HEK293 (cell line): Measurements from ENCODE around the gene SMS.

Source experiments
- CTCF ChIA-PET: fragments of 350-600 bp; formaldehyde crosslinking; extraction: SDS; loops from one replicate; lab custom pipeline; 2021; ENCODE audit warnings: antibody characterized with exemption; lab: Yijun Ruan, JAX
- POLR2A ChIA-PET: fragments of 300-600 bp; formaldehyde crosslinking; extraction: SDS; loops from one replicate; lab custom pipeline; 2020; ENCODE audit warnings: antibody characterized with exemption, inconsistent platforms; lab: Yijun Ruan, JAX
- H3K27ac ChIP-seq: fragments of 200-500 bp; sonication (Bioruptor generic); 2 replicates; pipeline ENCODE4 v1.5.1; 2014; ENCODE audit warnings: low read depth, low read length, control low read depth, inconsistent platforms; ENCODE audit errors: extremely low read depth
- H3K36me3 ChIP-seq, 2 experiments: fragments of 200-500 bp in 1 of 2; sonication (Bioruptor generic) in 1 of 2; 1 replicate in 1 of 2; 2 replicates in 1 of 2; pipeline ENCODE4 v1.5.1; 2014 to 2017; ENCODE audit warnings: inconsistent platforms in 2 of 2, low read length in 2 of 2; ENCODE audit not compliant: control insufficient read depth in 2 of 2, insufficient read depth in 1 of 2
- H3K4me1 ChIP-seq: fragments of 200-500 bp; sonication (Bioruptor generic); 2 replicates; pipeline ENCODE4 v1.5.1; 2014; ENCODE audit warnings: mild to moderate bottlenecking, low read length, inconsistent platforms; ENCODE audit not compliant: control insufficient read depth, insufficient read depth
- H3K4me3 ChIP-seq: 2 replicates; pipeline ENCODE4 v1.5.1; 2011; ENCODE audit warnings: low read depth, mild to moderate bottlenecking, control low read depth, low read length, moderate library complexity
- H3K9me3 ChIP-seq: fragments of 200-500 bp; sonication (Bioruptor generic); 2 replicates; pipeline ENCODE4 v1.5.1; 2014; ENCODE audit warnings: low read depth, low read length, inconsistent platforms; ENCODE audit not compliant: control insufficient read depth, insufficient read depth
- FEZF1 ChIP-seq: fragments of 450-650 bp; formaldehyde crosslinking; IDR thresholded peaks from 2 replicates; pipeline ENCODE4 v1.5.1; 2016; ENCODE audit warnings: missing biosample characterization, missing genetic modification characterization
- GLIS1 ChIP-seq: fragments of 450-650 bp; formaldehyde crosslinking; IDR thresholded peaks from 2 replicates; pipeline ENCODE4 v1.5.1; 2016; ENCODE audit warnings: missing biosample characterization, missing genetic modification characterization
- GLIS2 ChIP-seq: fragments of 450-650 bp; formaldehyde crosslinking; IDR thresholded peaks from 2 replicates; pipeline ENCODE4 v1.5.1; 2016; ENCODE audit warnings: missing biosample characterization, missing genetic modification characterization
- HOXC10 ChIP-seq: sonication (generic); formaldehyde crosslinking; IDR thresholded peaks from 2 replicates; pipeline ENCODE4 v1.8.1; 2023; ENCODE audit warnings: mild to moderate bottlenecking, missing genetic modification reagents
- OVOL3 ChIP-seq: fragments of 450-650 bp; formaldehyde crosslinking; IDR thresholded peaks from 2 replicates; pipeline ENCODE4 v1.5.1; 2016; ENCODE audit warnings: missing biosample characterization, missing genetic modification characterization
- PRDM10 ChIP-seq: fragments of 450-650 bp; formaldehyde crosslinking; IDR thresholded peaks from 2 replicates; pipeline ENCODE4 v1.5.1; 2016; ENCODE audit warnings: missing biosample characterization, missing genetic modification characterization
- ZBTB1 ChIP-seq: fragments of 450-650 bp; formaldehyde crosslinking; IDR thresholded peaks from 2 replicates; pipeline ENCODE4 v1.5.1; 2016; ENCODE audit warnings: missing biosample characterization, missing genetic modification characterization
- ZNF112 ChIP-seq: fragments of 450-650 bp; formaldehyde crosslinking; IDR thresholded peaks from 2 replicates; pipeline ENCODE4 v1.5.0; 2017; ENCODE audit warnings: missing biosample characterization, missing genetic modification characterization
- ZNF133 ChIP-seq: fragments of 450-650 bp; formaldehyde crosslinking; IDR thresholded peaks from 2 replicates; pipeline ENCODE4 v1.5.1; 2016; ENCODE audit warnings: missing biosample characterization, missing genetic modification characterization
- ZNF138 ChIP-seq: fragments of 450-650 bp; formaldehyde crosslinking; IDR thresholded peaks from 2 replicates; pipeline ENCODE4 v1.5.1; 2016; ENCODE audit warnings: missing biosample characterization, missing genetic modification characterization, borderline replicate concordance
- ZNF169 ChIP-seq: fragments of 450-650 bp; formaldehyde crosslinking; IDR thresholded peaks from 2 replicates; pipeline ENCODE4 v1.5.1; 2016; ENCODE audit warnings: missing biosample characterization, missing genetic modification characterization
- ZNF175 ChIP-seq: fragments of 450-650 bp; formaldehyde crosslinking; IDR thresholded peaks from 2 replicates; pipeline ENCODE4 v1.5.1; 2016; ENCODE audit warnings: missing biosample characterization, missing genetic modification characterization
- ZNF184 ChIP-seq: fragments of 450-650 bp; IDR thresholded peaks from 2 replicates; pipeline ENCODE4 v1.5.1; 2018; ENCODE audit warnings: missing biosample characterization, mild to moderate bottlenecking, missing genetic modification characterization
- ZNF248 ChIP-seq: fragments of 450-650 bp; formaldehyde crosslinking; IDR thresholded peaks from 2 replicates; pipeline ENCODE4 v1.5.1; 2017; ENCODE audit warnings: missing biosample characterization, missing genetic modification characterization
- ZNF266 ChIP-seq: fragments of 450-650 bp; formaldehyde crosslinking; IDR thresholded peaks from 2 replicates; pipeline ENCODE4 v1.5.1; 2016; ENCODE audit warnings: missing biosample characterization, missing genetic modification characterization, low read depth
- ZNF292 ChIP-seq: fragments of 450-650 bp; formaldehyde crosslinking; IDR thresholded peaks from 2 replicates; pipeline ENCODE4 v1.5.1; 2016; ENCODE audit warnings: low read depth, missing biosample characterization, missing genetic modification characterization, borderline replicate concordance
- ZNF302 ChIP-seq: fragments of 450-650 bp; formaldehyde crosslinking; IDR thresholded peaks from 2 replicates; pipeline ENCODE4 v1.5.1; 2016; ENCODE audit warnings: missing biosample characterization, missing genetic modification characterization, low read depth
- ZNF324 ChIP-seq: fragments of 450-650 bp; formaldehyde crosslinking; IDR thresholded peaks from 2 replicates; pipeline ENCODE4 v1.5.1; 2016; ENCODE audit warnings: missing biosample characterization, missing genetic modification characterization
- ZNF335 ChIP-seq: fragments of 450-650 bp; formaldehyde crosslinking; conservative IDR thresholded peaks from 2 replicates; pipeline ENCODE4 v1.5.1; 2016; ENCODE audit warnings: missing biosample characterization, missing genetic modification characterization
- ZNF341 ChIP-seq: fragments of 450-650 bp; formaldehyde crosslinking; IDR thresholded peaks from 2 replicates; pipeline ENCODE4; 2016; ENCODE audit warnings: low read depth, missing biosample characterization, missing genetic modification characterization
- ZNF354C ChIP-seq: fragments of 450-650 bp; formaldehyde crosslinking; IDR thresholded peaks from 2 replicates; pipeline ENCODE4 v1.5.1; 2016; ENCODE audit warnings: missing biosample characterization, missing genetic modification characterization, low read depth, borderline replicate concordance
- ZNF37A ChIP-seq: fragments of 450-650 bp; IDR thresholded peaks from 2 replicates; pipeline ENCODE4 v1.5.1; 2018; ENCODE audit warnings: missing biosample characterization, missing genetic modification characterization
- ZNF398 ChIP-seq: fragments of 450-650 bp; formaldehyde crosslinking; IDR thresholded peaks from 2 replicates; pipeline ENCODE4 v1.5.1; 2017; ENCODE audit warnings: missing biosample characterization, missing genetic modification characterization
- ZNF416 ChIP-seq: fragments of 450-650 bp; formaldehyde crosslinking; IDR thresholded peaks from 2 replicates; pipeline ENCODE4 v1.5.1; 2016; ENCODE audit warnings: missing biosample characterization, missing genetic modification characterization
- ZNF514 ChIP-seq: fragments of 450-650 bp; formaldehyde crosslinking; IDR thresholded peaks from 2 replicates; pipeline ENCODE4 v1.5.1; 2016; ENCODE audit warnings: missing biosample characterization, missing genetic modification characterization
- ZNF529 ChIP-seq: fragments of 450-650 bp; formaldehyde crosslinking; IDR thresholded peaks from 2 replicates; pipeline ENCODE4 v1.5.1; 2017; ENCODE audit warnings: missing genetic modification characterization, missing biosample characterization; ENCODE audit not compliant: insufficient replicate concordance
- ZNF560 ChIP-seq: fragments of 450-650 bp; formaldehyde crosslinking; IDR thresholded peaks from 2 replicates; pipeline ENCODE4 v1.5.1; 2017; ENCODE audit warnings: missing biosample characterization, missing genetic modification characterization, borderline replicate concordance
- ZNF610 ChIP-seq: fragments of 450-650 bp; formaldehyde crosslinking; IDR thresholded peaks from 2 replicates; pipeline ENCODE4 v1.5.1; 2016; ENCODE audit warnings: missing biosample characterization, missing genetic modification characterization, borderline replicate concordance
- ZNF843 ChIP-seq: fragments of 450-650 bp; formaldehyde crosslinking; IDR thresholded peaks from 2 replicates; pipeline ENCODE4 v1.5.1; 2016; ENCODE audit warnings: missing biosample characterization, missing genetic modification characterization

Gene SMS

GRCh38 chrX:21970326-21970725 lies 29.8 kb downstream of the SMS start:
- POLR2A ChIA-PET: no interaction called here
- CTCF ChIA-PET: no interaction called here
- Histone ChIP-seq H3K4me1 (no peaks in the 10 kb centered on the region), H3K27ac (no peak overlapping the region), H3K9me3 (no peaks in the 10 kb centered on the region), H3K4me3 (no peak overlapping the region), H3K36me3 (peaks cover 12 to 33% of the 10 kb centered on the region in 2 experiments; a peak in 2 of 3 replicates)
- TF ChIP-seq ZNF843: no peak
- TF ChIP-seq ZNF138: no peak
- TF ChIP-seq ZNF302: no peak
- no peak for TF ChIP-seq ZNF175 (tag by site-specific recombination)
- TF ChIP-seq ZNF133 (tag by site-specific recombination): no peak
- no peak for TF ChIP-seq ZNF529
- no peak for TF ChIP-seq ZNF514 (tag by site-specific recombination)
- TF ChIP-seq OVOL3 (tag by site-specific recombination): no peak
- no peak for TF ChIP-seq ZNF335 (tag by site-specific recombination)
- no peak for TF ChIP-seq ZNF184 (tag by site-specific recombination)
- no peak for TF ChIP-seq ZNF416 (tag by site-specific recombination)
- no peak for TF ChIP-seq ZNF248 (tag by site-specific recombination)
- no peak for TF ChIP-seq HOXC10 (CRISPR knock-in tag)
- TF ChIP-seq FEZF1 (tag by site-specific recombination): no peak
- TF ChIP-seq ZNF341 (tag by site-specific recombination): no peak
- no peak for TF ChIP-seq ZNF610
- no peak for TF ChIP-seq ZNF292 (tag by site-specific recombination)
- no peak for TF ChIP-seq ZNF169
- TF ChIP-seq GLIS2: no peak
- TF ChIP-seq ZNF324: no peak

- no peak for TF ChIP-seq ZBTB1
- no peak for TF ChIP-seq ZNF37A (tag by site-specific recombination)
- no peak for TF ChIP-seq GLIS2
- no peak for TF ChIP-seq ZNF266 (tag by site-specific recombination)
- TF ChIP-seq ZNF354C: no peak
- no peak for TF ChIP-seq ZNF398 (tag by site-specific recombination)
- no peak for TF ChIP-seq ZNF560 (tag by site-specific recombination)
- TF ChIP-seq ZNF112 (tag by site-specific recombination): no peak
- TF ChIP-seq PRDM10 (tag by site-specific recombination): no peak
- TF ChIP-seq GLIS1 (tag by site-specific recombination): no peak
- POLR2A ChIA-PET: no interaction called here
- no peak overlapping the region for H3K27ac ChIP-seq
- CTCF ChIA-PET: interaction anchor here (0.6 to 6.4 kb wide), 2 partner anchors 13 to 24 kb away, joined by 3 to 33 read pairs; no protein-coding TSS in a partner anchor
- H3K36me3 ChIP-seq: peaks cover 12 to 45% of the 10 kb centered on the region in 2 experiments; a peak in 2 of 3 replicates
- no peaks in the 10 kb centered on the region for H3K4me1 ChIP-seq
- no peak overlapping the region for H3K4me3 ChIP-seq
- no peaks in the 10 kb centered on the region for H3K9me3 ChIP-seq
Observed at GRCh38 chrX:21972046-21972445, 31.5 kb downstream of the SMS start.
